GM23338 (cell line): ENCODE measurements around the gene BORCS8. TPM values are rescaled to one million over a fixed set of nuclear protein-coding genes. Genes with fewer than 3 reads are reported as not detected.
A peak's percentile ranks its signal among the peaks of the same experiment; 100 is the strongest.

ENCODE experiments used
- ATAC-seq: fragments of 200-7000 bp; cut with Tn5 transposase; 3 replicates; pipeline ENCODE4 v1.9.1; 2020
- DNase-seq: peaks from one replicate; pipeline ENCODE4 v3.0.0-alpha.2; 2015; ENCODE audit warnings: low spot score
- H2AFZ ChIP-seq: fragments of 200-600 bp; sonication (generic); 2 replicates; pipeline ENCODE4 v1.8.0; 2016; ENCODE audit warnings: antibody characterized with exemption, mild to moderate bottlenecking, moderate library complexity
- H3F3A ChIP-seq: fragments of 200-600 bp; sonication (generic); replicated peaks from 2 replicates; pipeline ENCODE4 v1.8.0; 2017; ENCODE audit warnings: antibody characterized with exemption, mixed run types, low read depth
- H3K27ac ChIP-seq: fragments of 200-600 bp; sonication (generic); 2 replicates; pipeline ENCODE4 v1.6.1; 2016; ENCODE audit warnings: low read depth
- H3K27me3 ChIP-seq: fragments of 200-600 bp; sonication (generic); 2 replicates; pipeline ENCODE4 v1.8.0; 2016; ENCODE audit warnings: mild to moderate bottlenecking, mixed run types, moderate library complexity; ENCODE audit not compliant: insufficient read depth
- H3K36me3 ChIP-seq: fragments of 200-600 bp; sonication (generic); 2 replicates; pipeline ENCODE4 v1.8.0; 2016; ENCODE audit warnings: mild to moderate bottlenecking; ENCODE audit not compliant: insufficient read depth
- H3K4me1 ChIP-seq: fragments of 200-600 bp; sonication (generic); 2 replicates; pipeline ENCODE4 v1.8.0; 2016; ENCODE audit warnings: mild to moderate bottlenecking, moderate library complexity; ENCODE audit not compliant: insufficient read depth
- H3K4me2 ChIP-seq: fragments of 200-600 bp; sonication (generic); 2 replicates; pipeline ENCODE4 v1.7.1; 2017; ENCODE audit warnings: mixed run types
- H3K4me3 ChIP-seq: fragments of 200-600 bp; sonication (generic); 2 replicates; pipeline ENCODE4 v1.6.1; 2016; ENCODE audit warnings: mixed run types
- H3K79me2 ChIP-seq: fragments of 200-600 bp; sonication (generic); replicated peaks from 2 replicates; pipeline ENCODE4 v1.8.0; 2017; ENCODE audit warnings: mild to moderate bottlenecking; ENCODE audit not compliant: insufficient read depth
- H3K9me2 ChIP-seq: fragments of 200-600 bp; sonication (generic); 2 replicates; pipeline ENCODE4 v1.8.0; 2017; ENCODE audit not compliant: insufficient read depth
- H4K20me1 ChIP-seq: fragments of 200-600 bp; sonication (generic); replicated peaks from 2 replicates; pipeline ENCODE4 v1.8.0; 2017; ENCODE audit warnings: mild to moderate bottlenecking; ENCODE audit not compliant: insufficient read depth
- H3K27ac Mint-ChIP-seq: 2 replicates; pipeline ENCODE4 v1.8.0; 2020; ENCODE audit warnings: inconsistent platforms, mild to moderate bottlenecking, moderate library complexity, mixed read lengths
- H3K27me3 Mint-ChIP-seq: 3 replicates; pipeline ENCODE4 v1.8.0; 2022; ENCODE audit warnings: low read depth, mild to moderate bottlenecking, moderate library complexity, mixed read lengths, inconsistent platforms; ENCODE audit not compliant: insufficient read depth, poor library complexity
- H3K36me3 Mint-ChIP-seq: 3 replicates; pipeline ENCODE4 v1.8.0; 2021; ENCODE audit warnings: low read depth, mild to moderate bottlenecking, inconsistent platforms, moderate library complexity, mixed read lengths
- H3K4me1 Mint-ChIP-seq: 3 replicates; pipeline ENCODE4 v1.8.0; 2020; ENCODE audit warnings: mild to moderate bottlenecking, inconsistent platforms, mixed read lengths
- H3K4me3 Mint-ChIP-seq: 3 replicates; pipeline ENCODE4 v1.8.0; 2021; ENCODE audit warnings: moderate library complexity, mild to moderate bottlenecking, inconsistent platforms, mixed read lengths
- H3K9me3 Mint-ChIP-seq: 3 replicates; pipeline ENCODE4 v1.8.0; 2020; ENCODE audit warnings: moderate library complexity, mild to moderate bottlenecking, inconsistent platforms, mixed read lengths
- ETS1 ChIP-seq: IDR thresholded peaks from 2 replicates; pipeline ENCODE4 v1.6.1; 2016; ENCODE audit warnings: antibody characterized with exemption
- EZH2 ChIP-seq: fragments of 200-600 bp; sonication (generic); IDR thresholded peaks from one replicate; pipeline ENCODE4 v1.8.0; 2017; ENCODE audit warnings: antibody characterized with exemption, mild to moderate bottlenecking, low read depth; ENCODE audit not compliant: unreplicated experiment
- EZH2phosphoT487 ChIP-seq: fragments of 200-600 bp; sonication (generic); IDR thresholded peaks from one replicate; pipeline ENCODE4 v1.8.1; 2018; ENCODE audit warnings: antibody characterized with exemption; ENCODE audit not compliant: unreplicated experiment
- JUNB ChIP-seq: IDR thresholded peaks from one replicate; pipeline ENCODE4 v1.6.1; 2016; ENCODE audit warnings: antibody characterized with exemption; ENCODE audit not compliant: unreplicated experiment
- NANOG ChIP-seq: IDR thresholded peaks from 2 replicates; pipeline ENCODE4 v1.6.1; 2016; ENCODE audit warnings: antibody characterized with exemption, borderline replicate concordance
- REST ChIP-seq: IDR thresholded peaks from one replicate; pipeline ENCODE4 v1.6.1; 2018; ENCODE audit warnings: antibody characterized with exemption; ENCODE audit not compliant: unreplicated experiment
- polyA plus RNA-seq: library from polyadenylated mRNA; unstranded; fragments of >200 nt; fragmentation: Nextera tagmentation; extraction: Ambion mirVana; gene quantifications from 2 replicates; pipeline ENCODE4 v1.2.1, GENCODE V29; 2016
- total RNA-seq: library from RNA; depleted of rRNA; stranded (reverse); fragments of >200 nt; shearing (Covaris generic); gene quantifications from 2 replicates; pipeline ENCODE4 v1.2.3, GENCODE V29; 2014
- TF ChIP-seq, protein P1 (sequence below), 2 experiments: fragments of 200-600 bp in 1 of 2; sonication (generic) in 1 of 2; conservative IDR thresholded peaks; 2 replicates each; pipeline versions ENCODE4 v1.5.1 to v1.6.1; 2016 to 2017; ENCODE audit warnings: antibody characterized with exemption in 2 of 2, low read depth in 2 of 2, mild to moderate bottlenecking in 2 of 2, moderate library complexity in 1 of 2
- TF ChIP-seq, protein P2 (sequence below): fragments of 250-450 bp; sonication (Bioruptor Pico); IDR thresholded peaks from 2 replicates; pipeline ENCODE4 v1.5.0; 2020; ENCODE audit warnings: mild to moderate bottlenecking, moderate library complexity

Gene BORCS8
- total and polyA plus RNA-seq, 2 experiments from 2014 or later = 15.1 to 18.8 TPM

DNA sequence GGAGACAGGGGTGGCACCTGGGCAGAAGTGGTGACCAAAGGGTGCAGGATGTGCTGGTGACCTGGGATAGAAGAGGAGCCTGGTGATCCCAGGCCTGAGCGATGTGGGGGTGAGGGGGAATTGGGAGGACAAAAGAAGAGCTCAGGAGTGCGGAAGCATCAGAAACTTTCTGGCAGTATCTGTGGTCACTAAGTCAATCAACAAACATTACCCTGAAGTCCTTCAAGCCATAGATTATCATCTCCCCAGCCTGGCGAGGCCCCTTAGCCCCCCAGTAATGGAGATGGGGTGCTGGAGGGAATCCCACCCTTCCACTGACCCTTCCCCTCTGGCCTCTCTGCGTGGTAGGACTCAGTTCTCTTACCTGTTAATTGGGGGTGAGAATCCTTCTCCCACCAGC is 32.4 kb downstream of the BORCS8 start:
- Mint-ChIP-seq H3K4me1 (peaks cover 19% of the 10 kb centered on the region), H3K27ac (no peak overlapping the region), H3K4me3 (no peak overlapping the region; the same call in 2 of the 3 replicates), H3K9me3 (peaks cover 3% of the 10 kb centered on the region), H3K27me3 (peaks cover 8% of the 10 kb centered on the region), H3K36me3 (peaks cover 22% of the 10 kb centered on the region)
- Histone ChIP-seq H3K27me3 (no peaks in the 10 kb centered on the region), H4K20me1 (no peaks in the 10 kb centered on the region), H3K79me2 (no peaks in the 10 kb centered on the region), H3F3A (0 out of 2 replicates have a peak, but pooled peaks cover 4% of the 10 kb centered on the region), H3K4me2 (no peak overlapping the region), H3K36me3 (no peaks in the 10 kb centered on the region), H2AFZ (no peak overlapping the region), H3K4me1 (peaks cover 16% of the 10 kb centered on the region), H3K4me3 (no peak overlapping the region), H3K9me2 (no peaks in the 10 kb centered on the region), H3K27ac (peak overlapping the region; percentile 93; the same call in 1 of the 2 replicates)
- ATAC-seq = no peak
- no peak for DNase-seq
- TF ChIP-seq, protein P1, sequence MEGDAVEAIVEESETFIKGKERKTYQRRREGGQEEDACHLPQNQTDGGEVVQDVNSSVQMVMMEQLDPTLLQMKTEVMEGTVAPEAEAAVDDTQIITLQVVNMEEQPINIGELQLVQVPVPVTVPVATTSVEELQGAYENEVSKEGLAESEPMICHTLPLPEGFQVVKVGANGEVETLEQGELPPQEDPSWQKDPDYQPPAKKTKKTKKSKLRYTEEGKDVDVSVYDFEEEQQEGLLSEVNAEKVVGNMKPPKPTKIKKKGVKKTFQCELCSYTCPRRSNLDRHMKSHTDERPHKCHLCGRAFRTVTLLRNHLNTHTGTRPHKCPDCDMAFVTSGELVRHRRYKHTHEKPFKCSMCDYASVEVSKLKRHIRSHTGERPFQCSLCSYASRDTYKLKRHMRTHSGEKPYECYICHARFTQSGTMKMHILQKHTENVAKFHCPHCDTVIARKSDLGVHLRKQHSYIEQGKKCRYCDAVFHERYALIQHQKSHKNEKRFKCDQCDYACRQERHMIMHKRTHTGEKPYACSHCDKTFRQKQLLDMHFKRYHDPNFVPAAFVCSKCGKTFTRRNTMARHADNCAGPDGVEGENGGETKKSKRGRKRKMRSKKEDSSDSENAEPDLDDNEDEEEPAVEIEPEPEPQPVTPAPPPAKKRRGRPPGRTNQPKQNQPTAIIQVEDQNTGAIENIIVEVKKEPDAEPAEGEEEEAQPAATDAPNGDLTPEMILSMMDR (conservative IDR thresholded peaks at IDR 0.05; ENCODE audit: low read depth in 2 of 2) = no peak

DNA sequence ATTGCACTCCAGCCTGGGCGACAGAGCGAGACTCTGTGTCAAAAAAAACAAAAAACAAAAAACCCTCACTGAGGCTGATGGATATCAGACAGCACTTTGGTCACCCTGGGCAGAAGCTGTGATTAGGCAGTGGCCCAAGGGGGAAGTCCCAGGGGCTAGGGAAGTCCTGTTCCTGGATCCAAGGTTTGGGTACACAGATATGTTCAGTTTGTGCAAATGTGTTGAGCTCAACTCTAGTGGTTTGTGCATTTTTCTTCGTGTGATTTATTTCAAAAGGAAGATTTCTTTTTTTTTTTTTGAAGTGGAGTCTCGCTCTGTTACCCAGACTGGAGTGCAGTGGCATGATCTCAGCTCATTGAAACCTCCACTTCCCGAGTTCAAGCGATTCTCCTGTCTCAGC is 34.1 kb downstream of the BORCS8 start:
- H3K4me3 ChIP-seq = no peak overlapping the region
- Mint-ChIP-seq H3K27me3 (peaks cover 11% of the 10 kb centered on the region), H3K27ac (no peak overlapping the region), H3K36me3 (peaks cover 22% of the 10 kb centered on the region), H3K9me3 (peaks cover 3% of the 10 kb centered on the region), H3K4me1 (peaks cover 19% of the 10 kb centered on the region), H3K4me3 (no peak overlapping the region)
- 0 out of 2 replicates have a peak, but pooled peaks cover 4% of the 10 kb centered on the region for H3F3A ChIP-seq
- H3K4me2 ChIP-seq = no peak overlapping the region
- H3K27ac ChIP-seq = no peak overlapping the region
- H4K20me1 ChIP-seq = no peaks in the 10 kb centered on the region
- ATAC-seq (no peak), DNase-seq (no peak)
- H3K27me3 ChIP-seq = no peaks in the 10 kb centered on the region
- H3K79me2 ChIP-seq = no peaks in the 10 kb centered on the region
- H2AFZ ChIP-seq = no peak overlapping the region
- no peaks in the 10 kb centered on the region for H3K36me3 ChIP-seq
- peaks cover 16% of the 10 kb centered on the region for H3K4me1 ChIP-seq
- H3K9me2 ChIP-seq = no peaks in the 10 kb centered on the region
- TF ChIP-seq JUNB (no peak), REST (no peak), EZH2 (no peak), EZH2phosphoT487 (no peak), NANOG (no peak), ETS1 (no peak)
- TF ChIP-seq, protein P2, sequence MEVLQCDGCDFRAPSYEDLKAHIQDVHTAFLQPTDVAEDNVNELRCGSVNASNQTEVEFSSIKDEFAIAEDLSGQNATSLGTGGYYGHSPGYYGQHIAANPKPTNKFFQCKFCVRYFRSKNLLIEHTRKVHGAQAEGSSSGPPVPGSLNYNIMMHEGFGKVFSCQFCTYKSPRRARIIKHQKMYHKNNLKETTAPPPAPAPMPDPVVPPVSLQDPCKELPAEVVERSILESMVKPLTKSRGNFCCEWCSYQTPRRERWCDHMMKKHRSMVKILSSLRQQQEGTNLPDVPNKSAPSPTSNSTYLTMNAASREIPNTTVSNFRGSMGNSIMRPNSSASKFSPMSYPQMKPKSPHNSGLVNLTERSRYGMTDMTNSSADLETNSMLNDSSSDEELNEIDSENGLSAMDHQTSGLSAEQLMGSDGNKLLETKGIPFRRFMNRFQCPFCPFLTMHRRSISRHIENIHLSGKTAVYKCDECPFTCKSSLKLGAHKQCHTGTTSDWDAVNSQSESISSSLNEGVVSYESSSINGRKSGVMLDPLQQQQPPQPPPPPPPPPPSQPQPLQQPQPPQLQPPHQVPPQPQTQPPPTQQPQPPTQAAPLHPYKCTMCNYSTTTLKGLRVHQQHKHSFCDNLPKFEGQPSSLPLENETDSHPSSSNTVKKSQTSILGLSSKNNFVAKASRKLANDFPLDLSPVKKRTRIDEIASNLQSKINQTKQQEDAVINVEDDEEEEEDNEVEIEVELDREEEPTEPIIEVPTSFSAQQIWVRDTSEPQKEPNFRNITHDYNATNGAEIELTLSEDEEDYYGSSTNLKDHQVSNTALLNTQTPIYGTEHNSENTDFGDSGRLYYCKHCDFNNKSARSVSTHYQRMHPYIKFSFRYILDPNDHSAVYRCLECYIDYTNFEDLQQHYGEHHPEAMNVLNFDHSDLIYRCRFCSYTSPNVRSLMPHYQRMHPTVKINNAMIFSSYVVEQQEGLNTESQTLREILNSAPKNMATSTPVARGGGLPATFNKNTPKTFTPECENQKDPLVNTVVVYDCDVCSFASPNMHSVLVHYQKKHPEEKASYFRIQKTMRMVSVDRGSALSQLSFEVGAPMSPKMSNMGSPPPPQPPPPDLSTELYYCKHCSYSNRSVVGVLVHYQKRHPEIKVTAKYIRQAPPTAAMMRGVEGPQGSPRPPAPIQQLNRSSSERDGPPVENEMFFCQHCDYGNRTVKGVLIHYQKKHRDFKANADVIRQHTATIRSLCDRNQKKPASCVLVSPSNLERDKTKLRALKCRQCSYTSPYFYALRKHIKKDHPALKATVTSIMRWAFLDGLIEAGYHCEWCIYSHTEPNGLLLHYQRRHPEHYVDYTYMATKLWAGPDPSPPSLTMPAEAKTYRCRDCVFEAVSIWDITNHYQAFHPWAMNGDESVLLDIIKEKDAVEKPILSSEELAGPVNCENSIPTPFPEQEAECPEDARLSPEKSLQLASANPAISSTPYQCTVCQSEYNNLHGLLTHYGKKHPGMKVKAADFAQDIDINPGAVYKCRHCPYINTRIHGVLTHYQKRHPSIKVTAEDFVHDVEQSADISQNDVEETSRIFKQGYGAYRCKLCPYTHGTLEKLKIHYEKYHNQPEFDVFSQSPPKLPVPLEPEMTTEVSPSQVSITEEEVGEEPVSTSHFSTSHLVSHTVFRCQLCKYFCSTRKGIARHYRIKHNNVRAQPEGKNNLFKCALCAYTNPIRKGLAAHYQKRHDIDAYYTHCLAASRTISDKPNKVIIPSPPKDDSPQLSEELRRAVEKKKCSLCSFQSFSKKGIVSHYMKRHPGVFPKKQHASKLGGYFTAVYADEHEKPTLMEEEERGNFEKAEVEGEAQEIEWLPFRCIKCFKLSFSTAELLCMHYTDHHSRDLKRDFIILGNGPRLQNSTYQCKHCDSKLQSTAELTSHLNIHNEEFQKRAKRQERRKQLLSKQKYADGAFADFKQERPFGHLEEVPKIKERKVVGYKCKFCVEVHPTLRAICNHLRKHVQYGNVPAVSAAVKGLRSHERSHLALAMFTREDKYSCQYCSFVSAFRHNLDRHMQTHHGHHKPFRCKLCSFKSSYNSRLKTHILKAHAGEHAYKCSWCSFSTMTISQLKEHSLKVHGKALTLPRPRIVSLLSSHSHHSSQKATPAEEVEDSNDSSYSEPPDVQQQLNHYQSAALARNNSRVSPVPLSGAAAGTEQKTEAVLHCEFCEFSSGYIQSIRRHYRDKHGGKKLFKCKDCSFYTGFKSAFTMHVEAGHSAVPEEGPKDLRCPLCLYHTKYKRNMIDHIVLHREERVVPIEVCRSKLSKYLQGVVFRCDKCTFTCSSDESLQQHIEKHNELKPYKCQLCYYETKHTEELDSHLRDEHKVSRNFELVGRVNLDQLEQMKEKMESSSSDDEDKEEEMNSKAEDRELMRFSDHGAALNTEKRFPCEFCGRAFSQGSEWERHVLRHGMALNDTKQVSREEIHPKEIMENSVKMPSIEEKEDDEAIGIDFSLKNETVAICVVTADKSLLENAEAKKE (CRISPR knock-in tag) = no peak
